HepG2 (cell line): ENCODE results near the gene VWA5B1. TPM values are rescaled to one million over a fixed set of nuclear protein-coding genes. Genes with fewer than 3 reads are reported as not detected.

Experiments
- ATAC-seq: fragments of 200-7000 bp; cut with Tn5 transposase; 3 replicates; pipeline ENCODE4 v1.9.1; 2020; ENCODE audit warnings: mild to moderate bottlenecking, moderate library complexity
- BruUV-seq: library from RNA; stranded (reverse); fragments of 400-500 nt; replicated peaks from 2 replicates; lab custom pipeline; 2021; lab: Mats Ljungman, UMichigan
- CTCF ChIA-PET: fragments of 300-600 bp; formaldehyde crosslinking; extraction: SDS; loops from one replicate; lab custom pipeline; 2021; ENCODE audit warnings: low total read pairs, inconsistent platforms, low intra/inter-chr PET ratio; lab: Yijun Ruan, JAX
- POLR2A ChIA-PET: fragments of 350-600 bp; sonication (Branson Sonifier 250); formaldehyde crosslinking; loops from one replicate; lab custom pipeline; 2020; ENCODE audit warnings: antibody characterized with exemption, inconsistent platforms; lab: Yijun Ruan, JAX
- DNase-seq: peaks from one replicate; pipeline ENCODE4 v3.0.0-alpha.2; 2015; ENCODE audit warnings: low spot score
- FAIRE-seq: peaks from 3 replicates; lab custom pipeline; 2011; peaks lifted over from hg19 to GRCh38; lab: Jason Lieb, UNC
- H2AFZ ChIP-seq: one replicate; pipeline ENCODE4 v1.6.1; 2011; ENCODE audit warnings: low read length, inconsistent platforms
- H3K27ac ChIP-seq: fragments of 300-600 bp; 3 replicates; pipeline ENCODE4 v1.8.0; 2011; ENCODE audit warnings: mixed run types, mild to moderate bottlenecking, mixed read lengths, low read length, inconsistent platforms; ENCODE audit not compliant: insufficient read depth; ENCODE audit errors: extremely low read length
- H3K27me3 ChIP-seq, 2 experiments: fragments of 200-600 bp in 1 of 2; 2 replicates in 1 of 2; 3 replicates in 1 of 2; pipeline versions ENCODE4 v1.6.0 to v1.8.0; 2011; ENCODE audit warnings: low read length in 2 of 2, mild to moderate bottlenecking in 2 of 2, moderate library complexity in 2 of 2, inconsistent platforms in 1 of 2; ENCODE audit not compliant: insufficient read depth in 2 of 2, control insufficient read depth in 1 of 2
- H3K36me3 ChIP-seq, 2 experiments: fragments of 200-600 bp in 1 of 2; replicated peaks in 1 of 2; 2 replicates in 1 of 2; 3 replicates in 1 of 2; pipeline versions ENCODE4 v1.5.1 to v1.8.0; 2011; ENCODE audit warnings: low read length in 2 of 2, inconsistent platforms in 1 of 2; ENCODE audit not compliant: insufficient read depth in 2 of 2, control insufficient read depth in 1 of 2
- H3K4me1 ChIP-seq: 2 replicates; pipeline ENCODE4 v1.5.1; 2012; ENCODE audit warnings: low read length, inconsistent platforms; ENCODE audit not compliant: insufficient read depth
- H3K4me2 ChIP-seq: 2 replicates; pipeline ENCODE4 v1.6.0; 2011; ENCODE audit warnings: low read depth, low read length, inconsistent platforms
- H3K4me3 ChIP-seq, 3 experiments: fragments of 200-600 bp in 1 of 3; sonication (generic), shearing (Covaris generic) in 1 of 3; replicated peaks in 1 of 3; 2 replicates each; pipeline ENCODE4 v1.5.1; 2011 to 2016; ENCODE audit warnings: low read length in 3 of 3, inconsistent platforms in 2 of 3, low read depth in 2 of 3, mild to moderate bottlenecking in 2 of 3, control low read depth in 1 of 3, mixed read lengths in 1 of 3; ENCODE audit not compliant: insufficient read depth in 1 of 3
- H3K79me2 ChIP-seq: one replicate; pipeline ENCODE4 v1.6.1; 2011; ENCODE audit warnings: low read length, inconsistent platforms; ENCODE audit not compliant: insufficient read depth
- H3K9ac ChIP-seq: 2 replicates; pipeline ENCODE4 v1.6.0; 2011; ENCODE audit warnings: mild to moderate bottlenecking, low read depth, low read length, inconsistent platforms; ENCODE audit not compliant: insufficient read depth
- H3K9me3 ChIP-seq: 2 replicates; pipeline ENCODE4 v1.5.1; 2012; ENCODE audit warnings: mild to moderate bottlenecking, low read length
- H4K20me1 ChIP-seq: 2 replicates; pipeline ENCODE4 v1.6.0; 2011; ENCODE audit warnings: inconsistent platforms, mild to moderate bottlenecking, low read length, moderate library complexity; ENCODE audit not compliant: insufficient read depth
- NBN ChIP-seq: fragments of 450-650 bp; conservative IDR thresholded peaks from 2 replicates; pipeline ENCODE4 v1.6.1; 2017
- NFKB2 ChIP-seq: sonication (generic); formaldehyde crosslinking; IDR thresholded peaks from 2 replicates; pipeline ENCODE4 v1.4.0; 2020; ENCODE audit warnings: missing genetic modification reagents, borderline replicate concordance
- NR0B2 ChIP-seq: sonication (generic); formaldehyde crosslinking; IDR thresholded peaks from 2 replicates; pipeline ENCODE4 v1.4.0; 2020; ENCODE audit warnings: mild to moderate bottlenecking, missing genetic modification reagents
- REXO4 ChIP-seq: sonication (generic); formaldehyde crosslinking; IDR thresholded peaks from 2 replicates; pipeline ENCODE4 v1.8.0; 2022; ENCODE audit warnings: missing genetic modification reagents, mild to moderate bottlenecking, borderline replicate concordance
- SMAD1 ChIP-seq: sonication (generic); formaldehyde crosslinking; IDR thresholded peaks from 2 replicates; pipeline ENCODE4 v1.4.0; 2020; ENCODE audit warnings: missing genetic modification reagents, low read depth, mild to moderate bottlenecking, borderline replicate concordance
- SYNCRIP ChIP-seq: fragments of 200-400 bp; formaldehyde crosslinking; IDR thresholded peaks from 2 replicates; pipeline ENCODE4 v1.6.1; 2018; ENCODE audit warnings: mild to moderate bottlenecking, low read depth, low read length; ENCODE audit not compliant: insufficient read depth
- TFE3 ChIP-seq: IDR thresholded peaks from 2 replicates; pipeline ENCODE4 v1.6.1; 2016
- ZNF275 ChIP-seq: sonication (generic); formaldehyde crosslinking; IDR thresholded peaks from 2 replicates; pipeline ENCODE4 v1.8.0; 2022; ENCODE audit warnings: missing genetic modification reagents, mild to moderate bottlenecking, inconsistent platforms, borderline replicate concordance
- ZNF672 ChIP-seq: sonication (generic); formaldehyde crosslinking; IDR thresholded peaks from 2 replicates; pipeline ENCODE4 v1.8.1; 2022; ENCODE audit warnings: missing genetic modification reagents
- ZNF703 ChIP-seq: sonication (generic); formaldehyde crosslinking; IDR thresholded peaks from 2 replicates; pipeline ENCODE4 v1.5.1; 2020; ENCODE audit warnings: missing genetic modification reagents, mild to moderate bottlenecking, moderate library complexity, borderline replicate concordance
- WGBS: methylation state at CpG from one replicate; pipeline ENCODE4 v1.1.6; 2017; ENCODE audit warnings: low lambda C conversion rate; 5-methylcytosine and 5-hydroxymethylcytosine counted together
- in situ Hi-C: cut with HindIII; loops from 2 replicates; pipeline ENCODE4 v1.10.0; 2017; ENCODE audit warnings: low pct_unique_long_range_greater_than_20kb; ENCODE audit not compliant: extremely low pct_ligation_motif_present
- intact Hi-C: fragments of 100-400 bp; cut with micrococcal nuclease; formaldehyde crosslinking; loops from one replicate; pipeline ENCODE4 v1.10.0; 2022; ENCODE audit not compliant: unreplicated experiment
- polyA plus RNA-seq, 8 experiments: library from polyadenylated mRNA; depleted of rRNA in 3 of 8; stranded (reverse) in 7 of 8; unstranded in 1 of 8; fragments of >200 nt; fragmentation: Illumina TruSeq in 4 of 8; extraction: Trizol in 4 of 8; gene quantifications; 2 replicates each; pipeline versions ENCODE4 v1.2.1 to v1.2.3, GENCODE V29; 2011 to 2016; ENCODE audit warnings: low read depth in 4 of 8, missing spikeins in 1 of 8, mixed read lengths in 1 of 8; ENCODE audit not compliant: insufficient read depth in 1 of 8
- total RNA-seq, 5 experiments: library from RNA; depleted of rRNA; stranded (reverse); fragments of >200 nt; fragmentation: Illumina TruSeq; extraction: Trizol; gene quantifications; 2 replicates each; pipeline ENCODE4 v1.2.3, GENCODE V29; 2016; ENCODE audit warnings: low read depth in 1 of 5
- TF ChIP-seq, protein P1 (sequence below): sonication (generic); formaldehyde crosslinking; IDR thresholded peaks from 2 replicates; pipeline ENCODE4 v1.4.0; 2020; ENCODE audit warnings: low read depth, mild to moderate bottlenecking, missing genetic modification reagents
- TF ChIP-seq, protein P2 (sequence below): IDR thresholded peaks from 2 replicates; pipeline ENCODE4 v1.6.1; 2016; ENCODE audit warnings: missing biosample characterization, missing genetic modification reagents, low read depth
- TF ChIP-seq, protein P3 (sequence below): IDR thresholded peaks from 2 replicates; pipeline ENCODE4 v1.6.1; 2016; ENCODE audit warnings: mild to moderate bottlenecking
- TF ChIP-seq, protein P4 (sequence below): sonication (generic); formaldehyde crosslinking; IDR thresholded peaks from 2 replicates; pipeline ENCODE4 v1.8.0; 2022; ENCODE audit warnings: mild to moderate bottlenecking, missing genetic modification reagents, borderline replicate concordance

VWA5B1 gene
- total and polyA plus RNA-seq, 2 of the 13 experiments (the other 11 are each of a cell fraction or from before 2014, with no cell fraction given), result not detected

GRCh38 chr1:20385630-20386029 is 95.0 kb downstream of the VWA5B1 start:
- Histone ChIP-seq H2AFZ (no peak overlapping the region), H3K4me3 (no peak overlapping the region), H4K20me1 (no peaks in the 10 kb centered on the region), H3K27me3 (peaks cover 0 to 26% of the 10 kb centered on the region in 2 experiments; a peak in 3 of 5 replicates), H3K4me2 (no peak overlapping the region), H3K79me2 (no peaks in the 10 kb centered on the region), H3K36me3 (no peaks in the 10 kb centered on the region), H3K9ac (no peak overlapping the region), H3K4me1 (no peaks in the 10 kb centered on the region), H3K9me3 (no peaks in the 10 kb centered on the region), H3K27ac (no peak overlapping the region)
- POLR2A ChIA-PET, result no interaction called here
- DNase-seq, result no peak
- no peak for FAIRE-seq
- no TSS peak for BruUV-seq
- no peak for ATAC-seq
- intact Hi-C loops (no loop called here), in situ Hi-C loops (no loop called here)
- CTCF ChIA-PET, result no interaction called here
- WGBS, result 25% methylated on average over 4 of the region's 6 CpGs
- TF ChIP-seq, protein P1, sequence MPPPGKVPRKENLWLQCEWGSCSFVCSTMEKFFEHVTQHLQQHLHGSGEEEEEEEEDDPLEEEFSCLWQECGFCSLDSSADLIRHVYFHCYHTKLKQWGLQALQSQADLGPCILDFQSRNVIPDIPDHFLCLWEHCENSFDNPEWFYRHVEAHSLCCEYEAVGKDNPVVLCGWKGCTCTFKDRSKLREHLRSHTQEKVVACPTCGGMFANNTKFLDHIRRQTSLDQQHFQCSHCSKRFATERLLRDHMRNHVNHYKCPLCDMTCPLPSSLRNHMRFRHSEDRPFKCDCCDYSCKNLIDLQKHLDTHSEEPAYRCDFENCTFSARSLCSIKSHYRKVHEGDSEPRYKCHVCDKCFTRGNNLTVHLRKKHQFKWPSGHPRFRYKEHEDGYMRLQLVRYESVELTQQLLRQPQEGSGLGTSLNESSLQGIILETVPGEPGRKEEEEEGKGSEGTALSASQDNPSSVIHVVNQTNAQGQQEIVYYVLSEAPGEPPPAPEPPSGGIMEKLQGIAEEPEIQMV, result no peak
- TF ChIP-seq, protein P2, sequence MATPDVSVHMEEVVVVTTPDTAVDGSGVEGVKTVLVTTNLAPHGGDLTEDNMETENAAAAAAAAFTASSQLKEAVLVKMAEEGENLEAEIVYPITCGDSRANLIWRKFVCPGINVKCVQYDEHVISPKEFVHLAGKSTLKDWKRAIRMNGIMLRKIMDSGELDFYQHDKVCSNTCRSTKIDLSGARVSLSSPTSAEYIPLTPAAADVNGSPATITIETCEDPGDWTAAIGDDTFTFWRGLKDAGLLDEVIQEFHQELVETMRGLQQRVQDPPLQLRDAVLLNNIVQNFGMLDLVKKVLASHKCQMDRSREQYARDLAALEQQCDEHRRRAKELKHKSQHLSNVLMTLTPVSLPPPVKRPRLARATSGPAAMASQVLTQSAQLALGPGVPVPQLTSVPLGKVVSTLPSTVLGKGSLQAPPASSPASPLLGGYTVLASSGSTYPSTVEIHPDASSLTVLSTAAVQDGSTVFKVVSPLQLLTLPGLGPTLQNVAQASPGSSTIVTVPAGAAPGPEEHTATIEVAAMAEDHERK (CRISPR knock-in tag), result no peak
- no peak for TF ChIP-seq SMAD1
- TF ChIP-seq REXO4, result no peak
- TF ChIP-seq NFKB2 (CRISPR knock-in tag), result no peak
- no peak for TF ChIP-seq SYNCRIP
- TF ChIP-seq, protein P3, sequence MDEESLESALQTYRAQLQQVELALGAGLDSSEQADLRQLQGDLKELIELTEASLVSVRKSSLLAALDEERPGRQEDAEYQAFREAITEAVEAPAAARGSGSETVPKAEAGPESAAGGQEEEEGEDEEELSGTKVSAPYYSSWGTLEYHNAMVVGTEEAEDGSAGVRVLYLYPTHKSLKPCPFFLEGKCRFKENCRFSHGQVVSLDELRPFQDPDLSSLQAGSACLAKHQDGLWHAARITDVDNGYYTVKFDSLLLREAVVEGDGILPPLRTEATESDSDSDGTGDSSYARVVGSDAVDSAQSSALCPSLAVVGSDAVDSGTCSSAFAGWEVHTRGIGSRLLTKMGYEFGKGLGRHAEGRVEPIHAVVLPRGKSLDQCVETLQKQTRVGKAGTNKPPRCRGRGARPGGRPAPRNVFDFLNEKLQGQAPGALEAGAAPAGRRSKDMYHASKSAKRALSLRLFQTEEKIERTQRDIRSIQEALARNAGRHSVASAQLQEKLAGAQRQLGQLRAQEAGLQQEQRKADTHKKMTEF (CRISPR knock-in tag), result no peak
- TF ChIP-seq ZNF275 (CRISPR knock-in tag), result no peak
- no peak for TF ChIP-seq NBN
- no peak for TF ChIP-seq NR0B2 (CRISPR knock-in tag)
- TF ChIP-seq TFE3 (CRISPR knock-in tag), result no peak
- TF ChIP-seq, protein P4, sequence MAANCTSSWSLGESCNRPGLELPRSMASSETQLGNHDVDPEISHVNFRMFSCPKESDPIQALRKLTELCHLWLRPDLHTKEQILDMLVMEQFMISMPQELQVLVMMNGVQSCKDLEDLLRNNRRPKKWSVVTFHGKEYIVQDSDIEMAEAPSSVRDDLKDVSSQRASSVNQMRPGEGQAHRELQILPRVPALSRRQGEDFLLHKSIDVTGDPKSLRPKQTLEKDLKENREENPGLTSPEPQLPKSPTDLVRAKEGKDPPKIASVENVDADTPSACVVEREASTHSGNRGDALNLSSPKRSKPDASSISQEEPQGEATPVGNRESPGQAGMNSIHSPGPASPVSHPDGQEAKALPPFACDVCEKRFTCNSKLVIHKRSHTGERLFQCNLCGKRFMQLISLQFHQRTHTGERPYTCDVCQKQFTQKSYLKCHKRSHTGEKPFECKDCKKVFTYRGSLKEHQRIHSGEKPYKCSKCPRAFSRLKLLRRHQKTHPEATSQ, result no peak
- no peak for TF ChIP-seq ZNF703 (CRISPR knock-in tag)
- TF ChIP-seq ZNF672 (CRISPR knock-in tag), result no peak
